Measurements from ENCODE around the gene TEX101.

DNA sequence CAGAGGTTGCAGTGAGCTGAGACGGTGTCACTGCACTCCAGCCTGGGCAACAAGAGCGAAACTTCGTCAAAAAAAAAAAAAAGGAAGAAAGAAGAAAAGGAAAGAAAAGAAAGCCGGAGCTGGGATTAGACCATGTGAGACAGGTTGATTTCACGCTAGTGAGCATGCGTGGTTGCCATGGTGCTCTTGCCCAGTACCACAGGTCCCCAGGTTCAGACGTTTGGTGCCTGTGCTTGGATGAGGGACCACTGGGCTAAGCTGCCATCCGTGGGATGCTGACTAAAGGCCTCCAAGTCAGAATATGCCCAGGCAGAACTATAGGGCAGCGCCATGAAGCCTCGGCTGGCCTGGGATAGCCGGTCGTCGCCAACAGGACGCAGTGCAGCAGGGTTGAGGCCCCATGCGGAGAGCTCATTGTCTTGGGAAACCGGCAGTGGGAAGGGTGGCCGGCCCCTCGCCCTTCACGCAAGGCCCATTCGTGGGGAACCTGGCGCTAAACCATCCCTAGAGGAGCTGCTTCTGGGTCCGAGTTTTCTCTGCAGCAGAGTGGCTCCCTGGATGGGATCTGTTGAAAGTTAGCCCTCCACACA lies 7.2 kb upstream of the TEX101 start:
- TF ChIP-seq, protein P1, sequence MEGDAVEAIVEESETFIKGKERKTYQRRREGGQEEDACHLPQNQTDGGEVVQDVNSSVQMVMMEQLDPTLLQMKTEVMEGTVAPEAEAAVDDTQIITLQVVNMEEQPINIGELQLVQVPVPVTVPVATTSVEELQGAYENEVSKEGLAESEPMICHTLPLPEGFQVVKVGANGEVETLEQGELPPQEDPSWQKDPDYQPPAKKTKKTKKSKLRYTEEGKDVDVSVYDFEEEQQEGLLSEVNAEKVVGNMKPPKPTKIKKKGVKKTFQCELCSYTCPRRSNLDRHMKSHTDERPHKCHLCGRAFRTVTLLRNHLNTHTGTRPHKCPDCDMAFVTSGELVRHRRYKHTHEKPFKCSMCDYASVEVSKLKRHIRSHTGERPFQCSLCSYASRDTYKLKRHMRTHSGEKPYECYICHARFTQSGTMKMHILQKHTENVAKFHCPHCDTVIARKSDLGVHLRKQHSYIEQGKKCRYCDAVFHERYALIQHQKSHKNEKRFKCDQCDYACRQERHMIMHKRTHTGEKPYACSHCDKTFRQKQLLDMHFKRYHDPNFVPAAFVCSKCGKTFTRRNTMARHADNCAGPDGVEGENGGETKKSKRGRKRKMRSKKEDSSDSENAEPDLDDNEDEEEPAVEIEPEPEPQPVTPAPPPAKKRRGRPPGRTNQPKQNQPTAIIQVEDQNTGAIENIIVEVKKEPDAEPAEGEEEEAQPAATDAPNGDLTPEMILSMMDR (IDR thresholded peaks at IDR 0.05; ENCODE audit: low read depth, low read length, poor library complexity, severe bottlenecking), result no peak
- no peak for TF ChIP-seq EZH2phosphoT487 (IDR thresholded peaks at IDR 0.05; ENCODE audit: borderline replicate concordance, low read length)

All from DOHH2 (cell line).